Sciatic nerve (tissue), 2 donors: ENCODE measurements around the gene FMNL3. TPM values are rescaled to one million over a fixed set of nuclear protein-coding genes. Genes with fewer than 3 reads are reported as not detected.

ENCODE experiments used
- ATAC-seq: fragments of 200-7000 bp; cut with Tn5 transposase; one replicate; pipeline ENCODE4 v1.9.1; 2020; ENCODE audit warnings: mild to moderate bottlenecking, moderate library complexity
- DNase-seq: peaks from one replicate; pipeline ENCODE4 v3.0.0-alpha.2; 2020; ENCODE audit warnings: low spot score
- intact Hi-C: fragments of 100-400 bp; cut with DNase I; formaldehyde crosslinking; loops from one replicate; pipeline ENCODE4 v1.14.2; 2022
- total RNA-seq: library from RNA; stranded (reverse); fragmentation: NEBNext Ultra II Directional; extraction: Animal tissue kit (Norgen Biotek cat#: 25700); gene quantifications from one replicate; pipeline ENCODE4 v1.2.1, GENCODE V29; 2021
- donor health status: DM: no; HTN: no; CAD: no.
- donor health status: DM: no; HTN: no; CAD: no.

The FMNL3 gene
- total RNA-seq, 1 donor from 2014 or later, result 64.8 TPM

DNA sequence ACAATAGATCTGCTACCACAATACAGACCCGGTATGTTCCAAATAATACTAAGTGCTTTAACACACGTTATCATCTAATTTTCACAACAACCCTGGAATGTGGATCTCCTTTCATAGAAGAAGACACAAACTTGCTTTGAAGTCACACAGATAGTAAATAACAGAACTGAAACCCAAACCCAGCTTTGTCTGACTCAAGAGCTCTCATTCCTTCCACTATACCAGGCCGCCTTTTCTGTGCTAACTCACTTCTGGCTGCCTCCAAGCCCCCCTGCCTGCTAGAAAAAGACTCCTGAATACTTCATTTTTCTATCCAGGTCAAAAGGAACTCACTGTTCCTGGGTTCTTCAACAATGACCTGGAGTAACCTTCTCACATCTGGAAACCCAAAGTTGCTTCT is 46.0 kb downstream of the FMNL3 start:
- DNase-seq, result no peak
- intact Hi-C loops, result no loop called here
- no peak for ATAC-seq

DNA sequence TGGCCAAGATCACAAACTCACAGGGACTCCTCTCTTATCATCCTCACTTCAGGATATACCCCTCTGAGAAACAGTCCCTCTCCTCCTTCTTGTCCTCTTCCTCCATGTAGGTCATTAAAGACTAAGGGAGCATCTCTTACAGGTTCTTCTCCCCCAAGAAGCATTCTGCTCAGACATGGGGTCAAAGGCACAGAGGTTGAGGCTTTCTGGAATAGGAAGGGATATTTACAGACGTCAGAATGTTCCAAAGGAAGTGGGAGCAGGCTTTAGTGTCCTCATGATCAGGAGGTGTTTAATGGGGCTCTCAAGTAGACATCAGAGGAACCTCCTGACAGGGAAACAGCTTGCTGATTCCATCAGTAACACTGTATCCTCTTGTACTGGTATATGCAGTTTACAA is 47.5 kb downstream of the FMNL3 start:
- DNase-seq (no peak), ATAC-seq (no peak)
- intact Hi-C loops, result no loop called here

- DNase-seq, result no peak
- intact Hi-C loops, result no loop called here
- ATAC-seq, result no peak
Measured at GRCh38 chr12:49658276-49658675, 48.9 kb downstream of the FMNL3 start.

GRCh38 chr12:49655595-49656236 is 51.5 kb downstream of the FMNL3 start:
- intact Hi-C loops, result no loop called here
- DNase-seq (no peak), ATAC-seq (no peak)

GRCh38 chr12:49654715-49655114 is 52.5 kb downstream of the FMNL3 start:
- DNase-seq (no peak), ATAC-seq (no peak)
- intact Hi-C loops, result no loop called here

DNA sequence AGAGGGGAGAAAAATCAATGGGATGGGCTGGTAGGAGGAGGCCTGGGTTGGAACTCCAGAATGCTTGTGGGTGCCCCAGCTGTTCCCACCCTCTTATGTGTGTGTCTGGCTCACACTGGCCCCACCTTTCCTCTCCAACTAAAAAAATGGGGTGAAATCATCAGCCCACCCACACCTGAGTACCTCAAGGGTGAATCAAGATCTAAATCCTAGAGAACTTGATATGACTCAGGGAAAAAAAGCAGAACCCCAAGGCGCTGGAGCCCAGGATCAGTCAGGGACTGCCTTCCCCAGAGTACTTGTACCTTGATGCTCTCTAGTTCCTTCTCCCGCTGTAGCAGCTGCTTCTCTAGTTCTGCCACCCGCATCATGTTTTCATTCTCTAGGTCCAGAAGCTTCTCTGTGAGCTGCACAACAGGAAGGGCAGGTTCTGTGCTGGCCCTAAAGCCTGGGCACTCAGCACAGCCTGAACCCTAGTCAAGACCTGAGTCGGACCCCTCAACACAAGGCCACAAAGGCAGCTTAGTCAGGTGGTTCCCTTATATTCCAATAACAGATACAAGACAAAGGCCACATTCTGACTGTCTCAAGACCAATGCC is 54.2 kb downstream of the FMNL3 start:
- DNase-seq (no peak), ATAC-seq (no peak)
- intact Hi-C loops, result no loop called here

GRCh38 chr12:49651855-49652254 is 55.4 kb downstream of the FMNL3 start:
- intact Hi-C loops, result no loop called here
- DNase-seq, result no peak
- ATAC-seq, result no peak

- intact Hi-C loops, result loop anchor here (5.0 kb wide), 1 partner anchor 1112 kb away; the partner anchor contains the start of gene ATF1
- no peak for ATAC-seq
- DNase-seq, result no peak
Measured at GRCh38 chr12:49649892-49650291, 57.3 kb downstream of the FMNL3 start.

GRCh38 chr12:49649445-49649844 is 57.8 kb downstream of the FMNL3 start:
- ATAC-seq (no peak), DNase-seq (no peak)
- intact Hi-C loops, result loop anchor here (5.0 kb wide), 1 partner anchor 1113 kb away; the partner anchor contains the start of gene ATF1

DNA sequence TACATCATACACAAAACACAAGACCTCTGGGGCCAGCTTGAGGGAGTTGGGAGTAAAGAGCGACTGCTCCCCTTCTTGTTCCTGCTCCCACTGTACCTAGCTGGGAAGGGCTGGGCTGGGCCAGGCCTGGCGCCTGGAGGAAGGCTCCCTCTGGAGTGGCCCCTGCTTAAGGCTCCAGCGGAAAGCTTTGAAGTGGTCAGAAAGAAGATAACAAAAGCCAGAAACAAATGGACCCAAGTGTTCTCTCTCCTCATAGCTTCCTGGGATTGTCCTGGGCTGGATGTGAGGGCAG is 58.5 kb downstream of the FMNL3 start:
- intact Hi-C loops, result loop anchor here (5.0 kb wide), 1 partner anchor 1114 kb away; the partner anchor contains the start of gene ATF1
- DNase-seq (no peak), ATAC-seq (no peak)

GRCh38 chr12:49647827-49648711 is 59.1 kb downstream of the FMNL3 start:
- ATAC-seq (no peak), DNase-seq (no peak)
- intact Hi-C loops, result loop anchor here (5.0 kb wide), 1 partner anchor 1114 kb away; the partner anchor contains the start of gene ATF1

GRCh38 chr12:49646871-49647654 is 60.1 kb downstream of the FMNL3 start:
- no peak for DNase-seq

DNA sequence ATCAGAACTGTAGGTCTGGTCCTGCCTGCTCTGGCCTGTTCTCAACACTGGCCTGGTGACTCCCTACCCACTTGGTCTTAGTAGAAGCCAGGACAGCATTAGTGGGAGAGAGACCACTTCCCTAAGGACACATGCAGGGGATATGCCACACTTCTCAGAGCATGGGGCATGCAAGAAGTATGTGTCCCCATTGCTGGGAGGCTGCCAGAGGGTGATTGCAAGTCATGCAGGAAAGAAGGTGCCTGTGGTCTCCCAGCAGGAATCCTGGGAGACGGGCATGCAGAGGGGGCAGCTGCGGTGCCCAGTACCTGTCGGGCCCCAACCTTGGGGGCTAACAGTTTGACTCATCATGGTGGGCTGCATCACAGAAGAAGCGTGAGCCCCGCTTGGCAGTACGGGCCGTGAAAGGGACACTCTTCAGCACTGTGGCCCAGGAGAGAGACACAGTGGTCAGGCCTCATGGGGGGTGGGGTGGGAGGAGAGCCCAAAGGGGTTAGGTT is 60.8 kb downstream of the FMNL3 start:
- intact Hi-C loops, result loop anchor here (5.0 kb wide), 1 partner anchor 1116 kb away; the partner anchor contains the start of gene ATF1
- DNase-seq (no peak), ATAC-seq (no peak)

More at GRCh38 chr12:49646871-49647654, 60.1 kb downstream of the FMNL3 start:
- ATAC-seq, result no peak
- intact Hi-C loops, result loop anchor here (5.0 kb wide), 1 partner anchor 1115 kb away; the partner anchor contains the start of gene ATF1

DNA sequence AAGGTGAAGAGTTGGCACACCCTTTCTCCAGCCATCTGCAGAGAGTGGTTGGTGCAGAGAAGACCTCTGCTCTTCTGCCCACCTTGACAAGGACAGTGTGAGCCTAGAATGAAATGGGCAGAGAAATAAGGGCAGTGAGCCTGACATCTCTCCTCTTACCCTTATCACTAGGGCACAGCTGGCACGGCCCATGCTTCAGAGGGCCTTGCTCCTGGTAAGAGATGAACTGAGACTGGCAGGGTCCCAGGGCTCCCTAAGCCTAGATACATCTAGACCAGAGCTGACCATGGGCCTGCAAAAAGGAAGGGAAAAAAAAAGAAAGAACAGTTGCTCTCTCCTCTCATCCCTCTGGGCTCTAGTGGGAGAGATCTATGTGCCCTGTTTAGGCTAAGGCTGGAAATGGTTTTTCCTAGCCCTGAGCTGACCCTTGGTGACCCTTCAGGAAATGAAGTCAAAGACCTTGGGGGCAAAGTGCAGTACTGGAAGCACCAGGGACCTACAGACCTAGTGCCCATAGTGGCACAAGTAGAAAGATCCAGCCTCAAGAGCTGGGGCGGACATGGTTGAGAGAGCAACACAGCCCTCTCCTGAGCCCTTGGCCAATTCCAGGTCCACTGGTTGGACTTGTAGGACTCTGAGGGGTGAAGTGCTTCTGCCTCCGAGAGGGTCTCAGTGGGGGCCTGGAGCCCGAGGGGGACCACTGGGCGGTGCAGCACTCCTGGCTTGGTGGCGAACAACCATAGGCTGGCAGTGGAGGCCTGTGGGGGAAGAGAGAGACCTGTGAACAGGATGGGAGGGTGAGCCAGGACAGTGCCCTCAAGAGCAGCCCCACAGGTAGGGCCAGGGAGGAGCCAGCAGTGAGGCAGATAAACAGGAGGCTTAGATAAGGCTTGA is 61.8 kb downstream of the FMNL3 start:
- DNase-seq, result no peak
- no peak for ATAC-seq
- intact Hi-C loops, result loop anchor here (2.0 to 5.0 kb wide), 2 partner anchors 63 to 1117 kb away; partner anchors contain the start of gene ATF1

DNA sequence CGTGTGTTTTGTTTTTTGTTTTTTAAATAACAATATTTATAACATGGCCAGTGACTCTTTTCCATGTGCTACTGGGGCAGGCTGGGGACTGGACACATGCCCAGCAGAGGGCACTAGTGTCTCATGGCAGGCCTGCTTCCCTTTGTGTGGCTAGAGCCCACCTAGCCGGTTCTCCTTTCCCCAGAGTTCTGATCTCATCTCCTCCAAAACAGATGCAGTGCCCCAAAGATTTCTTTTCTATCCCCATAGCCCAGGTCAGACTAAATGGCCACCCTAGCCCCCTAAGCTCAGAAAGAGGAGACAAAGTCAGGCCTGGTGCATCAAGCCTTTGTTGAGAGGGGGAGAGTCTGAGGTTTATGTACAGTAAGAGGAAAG is 62.6 kb downstream of the FMNL3 start:
- intact Hi-C loops, result loop anchor here (2.0 kb wide), 1 partner anchor 64 kb away; no protein-coding TSS in a partner anchor
- ATAC-seq, result peak; percentile 88
- peak; percentile 89 for DNase-seq

DNA sequence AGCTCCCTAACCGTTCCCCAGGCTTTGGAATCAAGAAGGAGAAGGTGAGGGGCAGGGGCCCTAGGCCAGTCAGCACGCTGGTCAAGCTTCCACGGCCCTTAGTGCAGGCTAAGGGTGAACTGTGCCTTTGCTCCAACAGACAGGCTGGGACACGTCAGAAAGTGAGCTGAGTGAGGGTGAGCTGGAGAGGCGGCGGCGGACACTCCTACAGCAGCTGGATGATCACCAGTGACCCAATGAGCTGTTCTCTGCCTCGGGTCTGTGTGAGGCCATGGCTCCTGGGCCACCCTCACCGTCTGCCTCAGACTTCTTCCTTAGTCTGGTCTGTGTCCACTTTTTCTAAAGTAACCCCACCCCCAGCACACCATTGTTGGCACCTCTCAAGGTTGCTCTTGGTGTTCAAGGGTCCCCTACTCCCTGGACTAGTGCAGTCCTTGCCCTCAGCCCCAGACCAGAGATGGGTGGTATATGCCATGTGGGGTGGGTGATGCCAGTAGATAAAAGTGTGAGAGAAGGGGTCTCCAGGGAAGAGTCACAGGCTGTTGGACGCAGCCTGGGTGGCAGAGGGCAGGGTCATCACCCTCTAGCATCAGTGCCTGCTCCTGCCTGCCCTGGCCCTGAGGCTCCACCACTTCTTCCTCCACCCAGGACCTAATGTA is 63.1 kb downstream of the FMNL3 start:
- ATAC-seq (peak; percentile 14), DNase-seq (no peak)
- intact Hi-C loops, result loop anchor here (2.0 kb wide), 1 partner anchor 65 kb away; no protein-coding TSS in a partner anchor

DNA sequence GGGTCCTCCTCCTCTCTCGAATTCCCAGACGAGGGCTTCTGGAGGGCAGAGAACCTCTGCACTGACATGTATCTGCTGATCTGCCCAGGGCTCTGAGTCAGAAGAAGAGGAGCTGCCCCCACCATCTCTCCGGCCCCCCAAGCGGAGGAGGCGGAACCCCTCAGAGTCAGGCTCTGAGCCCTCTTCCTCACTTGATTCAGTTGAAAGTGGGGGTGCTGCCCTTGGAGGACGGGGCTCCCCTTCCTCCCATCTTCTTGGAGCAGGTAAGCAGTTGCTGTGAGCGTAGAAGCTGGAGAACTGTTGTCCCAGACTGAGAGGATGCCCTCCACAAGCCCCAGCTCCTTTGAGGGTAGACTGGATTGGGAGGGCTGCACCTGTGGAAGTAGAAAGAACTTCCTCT is 64.1 kb downstream of the FMNL3 start:
- intact Hi-C loops, result no loop called here
- ATAC-seq (no peak), DNase-seq (no peak)
